OCI-LY1 (cell line): Measurements from ENCODE around the gene HOOK2.

Experiments
- H2AFZ ChIP-seq: fragments of 200-600 bp; sonication (generic), shearing (Covaris generic); 2 replicates; pipeline ENCODE4 v1.6.0; 2014; ENCODE audit warnings: antibody characterized with exemption, mild to moderate bottlenecking, low read length
- H3F3A ChIP-seq: fragments of 200-600 bp; sonication (generic), shearing (Covaris generic); 2 replicates; pipeline ENCODE4 v1.6.0; 2014; ENCODE audit warnings: mild to moderate bottlenecking, antibody characterized with exemption, low read length, moderate library complexity; ENCODE audit not compliant: insufficient read depth
- H3K27ac ChIP-seq: fragments of 200-600 bp; sonication (generic); 2 replicates; pipeline ENCODE4 v1.5.1; 2014; ENCODE audit warnings: low read length, mixed run types, mild to moderate bottlenecking, low read depth; ENCODE audit not compliant: poor library complexity, severe bottlenecking
- H3K27me3 ChIP-seq: fragments of 200-600 bp; sonication (generic); 2 replicates; pipeline ENCODE4 v1.6.0; 2014; ENCODE audit warnings: antibody characterized with exemption, mild to moderate bottlenecking, low read length, moderate library complexity; ENCODE audit not compliant: insufficient read depth
- H3K36me3 ChIP-seq: fragments of 200-600 bp; sonication (generic); 2 replicates; pipeline ENCODE4 v1.6.1; 2014; ENCODE audit warnings: mild to moderate bottlenecking, antibody characterized with exemption, low read length, moderate library complexity, mixed read lengths; ENCODE audit not compliant: insufficient read depth
- H3K4me1 ChIP-seq: fragments of 200-600 bp; sonication (generic); 2 replicates; pipeline ENCODE4 v1.5.1; 2014; ENCODE audit warnings: mild to moderate bottlenecking, low read length, moderate library complexity; ENCODE audit not compliant: insufficient read depth, severe bottlenecking
- H3K4me2 ChIP-seq: fragments of 200-600 bp; sonication (generic), shearing (Covaris generic); 2 replicates; pipeline ENCODE4 v1.6.1; 2014; ENCODE audit warnings: low read length
- H3K4me3 ChIP-seq: fragments of 200-600 bp; sonication (generic); 2 replicates; pipeline ENCODE4 v1.5.1; 2014; ENCODE audit warnings: low read length, low read depth, mild to moderate bottlenecking, mixed read lengths; ENCODE audit not compliant: poor library complexity, severe bottlenecking
- H3K79me2 ChIP-seq: fragments of 200-600 bp; shearing (Covaris generic); 2 replicates; pipeline ENCODE4 v1.6.1; 2016; ENCODE audit warnings: mixed run types, low read length, mixed read lengths; ENCODE audit not compliant: insufficient read depth
- H3K9ac ChIP-seq: fragments of 200-600 bp; sonication (generic), shearing (Covaris generic); 2 replicates; pipeline ENCODE4 v1.6.1; 2014; ENCODE audit warnings: mild to moderate bottlenecking, low read length, mixed read lengths
- H3K9me2 ChIP-seq: fragments of 200-600 bp; sonication (generic), shearing (Covaris generic); 2 replicates; pipeline ENCODE4 v1.6.1; 2014; ENCODE audit warnings: low read depth, mild to moderate bottlenecking, low read length, mixed read lengths
- H3K9me3 ChIP-seq: fragments of 200-600 bp; shearing (Covaris generic); 2 replicates; pipeline ENCODE4 v1.6.1; 2014; ENCODE audit warnings: low read length, mixed read lengths
- H4K20me1 ChIP-seq: fragments of 200-600 bp; sonication (generic), shearing (Covaris generic); 2 replicates; pipeline ENCODE4 v1.6.0; 2016; ENCODE audit warnings: mild to moderate bottlenecking, low read length; ENCODE audit not compliant: insufficient read depth
- EZH2 ChIP-seq: fragments of 200-600 bp; sonication (generic), shearing (Covaris generic); IDR thresholded peaks from 2 replicates; pipeline ENCODE4 v1.8.0; 2017; ENCODE audit warnings: borderline replicate concordance, mixed run types, mild to moderate bottlenecking, antibody characterized with exemption, low read length, moderate library complexity, mixed read lengths
- TF ChIP-seq, protein P1 (sequence below): fragments of 200-600 bp; sonication (generic), shearing (Covaris generic); IDR thresholded peaks from 2 replicates; pipeline ENCODE4 v1.5.1; 2017; ENCODE audit warnings: mild to moderate bottlenecking, antibody characterized with exemption, low read length, moderate library complexity, mixed read lengths

The HOOK2 gene

DNA sequence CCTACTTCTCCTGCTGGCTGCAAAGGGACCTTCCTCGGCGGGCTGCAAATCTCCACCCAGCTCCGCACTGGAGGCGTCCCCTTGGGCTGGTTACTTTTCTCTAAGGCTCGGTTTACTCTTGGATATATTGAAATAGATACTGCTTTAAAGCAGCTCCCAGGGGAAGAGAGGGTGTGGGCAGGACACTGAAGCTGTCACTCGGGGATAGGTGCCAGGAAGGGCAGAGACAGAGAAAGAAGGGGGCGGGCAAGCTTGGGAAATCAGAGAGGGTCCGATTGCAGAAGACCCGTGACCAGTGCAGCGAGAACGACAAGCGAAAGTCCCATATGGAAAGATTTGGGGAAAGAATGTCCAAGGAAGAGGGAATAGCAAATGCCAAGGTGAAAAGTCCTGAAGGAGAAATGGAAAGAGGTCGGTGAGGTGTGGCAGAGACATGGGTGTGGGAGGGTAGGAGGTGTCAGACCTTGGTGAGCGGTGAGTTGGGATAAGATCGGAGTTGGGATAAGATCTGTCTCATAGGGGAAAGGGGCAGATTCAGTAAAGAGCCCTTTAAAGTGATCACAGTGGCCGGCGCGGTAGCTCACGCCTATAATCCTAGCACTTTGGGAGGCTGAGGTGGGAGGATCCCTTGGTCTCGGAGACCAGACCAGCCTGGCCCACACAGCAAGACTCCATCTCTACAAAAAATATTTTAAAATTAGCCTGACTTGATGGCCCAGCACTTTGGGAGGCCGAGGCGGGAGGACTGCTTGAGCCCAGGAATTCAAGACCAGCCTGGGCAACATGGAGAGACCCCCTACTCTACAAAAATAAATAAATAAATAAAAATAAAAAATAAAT, 27.1 kb upstream of the HOOK2 start:
- no peaks in the 10 kb centered on the region for H3K79me2 ChIP-seq
- no peaks in the 10 kb centered on the region for H3K27me3 ChIP-seq
- H3K9me2 ChIP-seq, result no peaks in the 10 kb centered on the region
- no peaks in the 10 kb centered on the region for H3F3A ChIP-seq
- H2AFZ ChIP-seq, result no peak overlapping the region
- peak overlapping the region; percentile 74 for H3K4me2 ChIP-seq
- H4K20me1 ChIP-seq, result no peaks in the 10 kb centered on the region
- no peak overlapping the region for H3K27ac ChIP-seq
- H3K4me1 ChIP-seq, result peaks cover 34% of the 10 kb centered on the region
- TF ChIP-seq, protein P1, sequence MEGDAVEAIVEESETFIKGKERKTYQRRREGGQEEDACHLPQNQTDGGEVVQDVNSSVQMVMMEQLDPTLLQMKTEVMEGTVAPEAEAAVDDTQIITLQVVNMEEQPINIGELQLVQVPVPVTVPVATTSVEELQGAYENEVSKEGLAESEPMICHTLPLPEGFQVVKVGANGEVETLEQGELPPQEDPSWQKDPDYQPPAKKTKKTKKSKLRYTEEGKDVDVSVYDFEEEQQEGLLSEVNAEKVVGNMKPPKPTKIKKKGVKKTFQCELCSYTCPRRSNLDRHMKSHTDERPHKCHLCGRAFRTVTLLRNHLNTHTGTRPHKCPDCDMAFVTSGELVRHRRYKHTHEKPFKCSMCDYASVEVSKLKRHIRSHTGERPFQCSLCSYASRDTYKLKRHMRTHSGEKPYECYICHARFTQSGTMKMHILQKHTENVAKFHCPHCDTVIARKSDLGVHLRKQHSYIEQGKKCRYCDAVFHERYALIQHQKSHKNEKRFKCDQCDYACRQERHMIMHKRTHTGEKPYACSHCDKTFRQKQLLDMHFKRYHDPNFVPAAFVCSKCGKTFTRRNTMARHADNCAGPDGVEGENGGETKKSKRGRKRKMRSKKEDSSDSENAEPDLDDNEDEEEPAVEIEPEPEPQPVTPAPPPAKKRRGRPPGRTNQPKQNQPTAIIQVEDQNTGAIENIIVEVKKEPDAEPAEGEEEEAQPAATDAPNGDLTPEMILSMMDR, result no peak
- no peak for TF ChIP-seq EZH2
- peak overlapping the region; percentile 97 for H3K4me3 ChIP-seq
- peak overlapping the region; percentile 98; the same call in 1 of the 2 replicates for H3K9ac ChIP-seq
- H3K9me3 ChIP-seq, result no peaks in the 10 kb centered on the region
- H3K36me3 ChIP-seq, result peaks cover 16% of the 10 kb centered on the region; the same call in 1 of the 2 replicates

DNA sequence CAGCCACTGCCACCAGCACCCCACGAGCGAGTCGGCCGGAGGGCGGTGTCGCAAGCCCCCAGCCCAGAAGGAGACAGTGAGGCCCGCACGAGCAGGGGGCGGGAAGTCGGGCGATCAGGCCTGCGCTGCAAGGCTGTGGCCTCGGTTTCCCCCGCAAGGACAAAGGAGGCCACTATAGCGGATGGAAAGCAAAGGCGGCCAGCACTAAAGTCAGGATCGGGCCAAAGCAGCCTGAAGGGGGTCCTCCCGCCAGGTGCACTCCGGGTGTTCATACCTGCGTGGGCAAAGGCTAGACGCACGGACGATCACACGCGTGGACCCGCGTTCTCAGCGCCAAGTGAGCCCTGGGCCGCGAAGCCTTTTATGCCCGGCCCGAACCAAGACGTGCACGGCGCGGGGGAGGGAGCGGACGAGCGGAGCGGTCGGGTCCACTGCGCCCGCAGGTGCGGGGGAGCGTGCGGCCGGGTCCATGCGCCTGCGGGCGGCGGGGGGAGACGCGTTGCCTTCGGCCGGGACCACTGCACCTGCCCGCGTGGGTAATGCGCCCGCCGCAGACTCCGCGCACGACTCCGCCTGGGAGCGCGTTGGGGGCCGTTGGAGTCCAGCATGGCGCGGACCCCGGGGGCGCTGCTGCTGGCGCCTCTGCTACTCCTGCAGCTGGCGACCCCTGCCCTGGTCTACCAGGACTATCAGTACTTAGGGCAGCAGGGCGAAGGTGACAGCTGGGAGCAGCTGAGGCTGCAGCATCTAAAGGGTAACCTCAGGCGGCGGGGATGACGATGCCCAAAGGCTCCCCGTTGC, 26.3 kb upstream of the HOOK2 start, which contains the start of the genes PRDX2 and THSD8:
Gene PRDX2 (minus strand): TSS at position 335 of the 801 bp plus-strand sequence. CDS start 539 bp downstream, outside the sequence.
Gene THSD8 (plus strand): TSS at position 604 of the 801 bp plus-strand sequence. CDS start 3 bp downstream, at position 607.
- TF ChIP-seq EZH2, result no peak
- TF ChIP-seq, protein P1, result no peak
- Histone ChIP-seq H3K4me2 (peak within 1 kb of the TSS; percentile 74), H3K79me2 (no peaks in the 10 kb centered on the region), H2AFZ (no peak within 1 kb of the TSS), H3K9me2 (no peaks in the 10 kb centered on the region), H3F3A (no peaks in the 10 kb centered on the region), H3K9me3 (no peaks in the 10 kb centered on the region), H4K20me1 (no peaks in the 10 kb centered on the region), H3K36me3 (peaks cover 16% of the 10 kb centered on the region; the same call in 1 of the 2 replicates), H3K4me1 (peaks cover 26% of the 10 kb centered on the region), H3K27me3 (no peaks in the 10 kb centered on the region), H3K27ac (peak within 1 kb of the TSS; percentile 50), H3K9ac (peak within 1 kb of the TSS; percentile 98), H3K4me3 (peak within 1 kb of the TSS; percentile 97)

DNA sequence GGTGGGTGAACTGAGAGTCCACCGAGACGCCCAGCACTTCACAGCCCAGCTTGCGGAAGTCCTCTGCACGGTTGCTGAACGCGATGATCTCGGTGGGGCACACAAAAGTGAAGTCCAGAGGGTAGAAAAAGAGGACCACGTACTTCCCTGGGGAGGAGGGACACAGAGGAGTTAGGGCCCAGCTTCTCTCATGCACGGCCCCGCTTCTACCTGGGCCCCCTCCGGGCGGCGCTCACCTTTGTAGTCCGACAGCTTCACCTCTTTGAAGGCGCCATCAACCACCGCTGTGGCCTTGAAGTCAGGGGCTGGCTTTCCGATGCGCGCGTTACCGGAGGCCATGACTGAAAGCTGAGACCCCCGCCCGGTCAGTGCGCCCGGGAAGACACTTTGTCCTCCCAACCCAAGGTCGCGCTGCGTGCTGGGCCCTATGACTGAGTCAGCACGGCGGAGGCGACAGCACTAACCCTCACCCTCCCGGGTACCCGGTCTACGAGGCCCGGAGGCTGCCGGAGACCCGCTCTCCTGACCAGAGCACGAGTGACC, 25.6 kb upstream of the HOOK2 start:
- peak overlapping the region; percentile 74 for H3K4me2 ChIP-seq
- H3K9me3 ChIP-seq, result no peaks in the 10 kb centered on the region
- H2AFZ ChIP-seq, result no peak overlapping the region
- H3K4me3 ChIP-seq, result peak overlapping the region; percentile 97
- peaks cover 29% of the 10 kb centered on the region for H3K4me1 ChIP-seq
- no peaks in the 10 kb centered on the region for H3F3A ChIP-seq
- H3K36me3 ChIP-seq, result peaks cover 16% of the 10 kb centered on the region; the same call in 1 of the 2 replicates
- no peaks in the 10 kb centered on the region for H3K27me3 ChIP-seq
- peak overlapping the region; percentile 98 for H3K9ac ChIP-seq
- no peaks in the 10 kb centered on the region for H3K9me2 ChIP-seq
- H3K79me2 ChIP-seq, result no peaks in the 10 kb centered on the region
- TF ChIP-seq EZH2, result no peak
- TF ChIP-seq, protein P1, result no peak
- peak overlapping the region; percentile 50 for H3K27ac ChIP-seq
- H4K20me1 ChIP-seq, result no peaks in the 10 kb centered on the region
